IPS-20b (cell line): Measurements from ENCODE around the gene LRP3.

Experiments used
- H3K27ac ChIP-seq: one replicate; pipeline ENCODE4 v1.5.1; 2013; ENCODE audit warnings: low read length
- H3K27me3 ChIP-seq: 2 replicates; pipeline ENCODE4 v1.6.1; 2013; ENCODE audit warnings: mild to moderate bottlenecking, low read length, inconsistent platforms; ENCODE audit not compliant: insufficient read depth
- H3K36me3 ChIP-seq: 2 replicates; pipeline ENCODE4 v1.6.1; 2013; ENCODE audit warnings: low read depth, mild to moderate bottlenecking, inconsistent platforms, low read length, moderate library complexity; ENCODE audit not compliant: insufficient read depth
- H3K4me1 ChIP-seq: 2 replicates; pipeline ENCODE4 v1.6.1; 2013; ENCODE audit warnings: mild to moderate bottlenecking, control low read depth, inconsistent platforms, low read length, moderate library complexity; ENCODE audit not compliant: insufficient read depth
- H3K4me3 ChIP-seq: 2 replicates; pipeline ENCODE4 v1.5.1; 2013; ENCODE audit warnings: mild to moderate bottlenecking, low read length, inconsistent platforms
- H3K9ac ChIP-seq: 2 replicates; pipeline ENCODE4 v1.6.1; 2013; ENCODE audit warnings: low read depth, mild to moderate bottlenecking, inconsistent platforms, low read length, moderate library complexity
- H3K9me3 ChIP-seq: 2 replicates; pipeline ENCODE4 v1.6.1; 2013; ENCODE audit warnings: mild to moderate bottlenecking, low read depth, low read length, inconsistent platforms; ENCODE audit not compliant: insufficient read depth

Gene LRP3

DNA sequence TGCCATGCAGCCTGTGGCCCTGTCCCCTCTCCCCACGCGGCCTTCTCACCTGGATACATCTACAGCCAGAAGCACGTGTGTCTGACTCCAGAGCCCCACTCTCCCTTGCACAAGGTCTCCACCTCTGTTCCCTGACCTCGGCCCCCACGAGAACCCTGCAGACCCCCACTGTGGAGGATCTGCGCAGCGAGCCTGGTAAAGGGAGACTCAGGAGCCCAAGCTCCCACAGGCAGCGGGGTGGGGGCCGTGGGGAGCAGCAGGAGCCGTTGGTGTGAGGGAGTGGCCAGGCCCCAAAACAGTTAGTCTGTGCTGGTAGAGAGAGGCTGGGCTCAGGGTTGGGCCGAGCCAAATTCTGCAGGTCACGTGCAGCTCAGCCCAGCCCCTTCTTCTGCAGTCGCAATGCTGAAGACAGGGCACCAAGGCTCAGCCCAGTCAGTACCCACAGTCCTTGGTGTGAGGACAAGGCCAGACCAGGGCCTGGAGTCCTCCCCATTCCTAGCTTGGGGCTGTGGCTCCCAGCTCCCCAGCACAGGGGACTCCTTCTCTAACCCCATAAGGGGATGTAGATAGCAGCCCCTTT lies 60.2 kb downstream of the LRP3 start:
- Histone ChIP-seq H3K9me3 (no peaks in the 10 kb centered on the region), H3K4me3 (no peak overlapping the region), H3K36me3 (no peaks in the 10 kb centered on the region), H3K4me1 (no peaks in the 10 kb centered on the region; the same call in 1 of the 2 replicates), H3K27ac (no peak overlapping the region), H3K27me3 (no peaks in the 10 kb centered on the region), H3K9ac (no peak overlapping the region)

DNA sequence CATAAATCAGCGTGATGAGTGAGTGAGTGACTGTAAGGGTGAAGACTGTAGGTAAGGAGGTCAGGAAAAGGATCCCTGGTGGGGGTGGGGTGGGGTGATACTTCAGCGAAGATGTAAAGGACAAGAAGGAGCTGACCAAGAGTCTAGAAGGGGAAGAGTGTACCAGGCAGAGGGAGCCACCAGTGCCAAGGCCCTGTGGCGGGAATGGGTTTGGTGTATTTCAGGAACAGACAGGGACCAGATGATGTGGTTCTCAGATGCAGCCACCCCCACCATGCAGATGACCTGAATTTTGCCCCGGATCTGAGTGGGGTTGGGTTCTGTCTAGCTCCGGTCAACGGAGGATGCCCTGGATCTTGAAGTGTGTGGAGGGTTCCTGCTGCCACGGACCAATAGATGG lies 61.7 kb downstream of the LRP3 start:
- H3K9ac ChIP-seq = no peak overlapping the region
- no peaks in the 10 kb centered on the region; the same call in 1 of the 2 replicates for H3K4me1 ChIP-seq
- no peak overlapping the region for H3K27ac ChIP-seq
- no peaks in the 10 kb centered on the region for H3K36me3 ChIP-seq
- no peaks in the 10 kb centered on the region for H3K9me3 ChIP-seq
- no peaks in the 10 kb centered on the region for H3K27me3 ChIP-seq
- H3K4me3 ChIP-seq = no peak overlapping the region

DNA sequence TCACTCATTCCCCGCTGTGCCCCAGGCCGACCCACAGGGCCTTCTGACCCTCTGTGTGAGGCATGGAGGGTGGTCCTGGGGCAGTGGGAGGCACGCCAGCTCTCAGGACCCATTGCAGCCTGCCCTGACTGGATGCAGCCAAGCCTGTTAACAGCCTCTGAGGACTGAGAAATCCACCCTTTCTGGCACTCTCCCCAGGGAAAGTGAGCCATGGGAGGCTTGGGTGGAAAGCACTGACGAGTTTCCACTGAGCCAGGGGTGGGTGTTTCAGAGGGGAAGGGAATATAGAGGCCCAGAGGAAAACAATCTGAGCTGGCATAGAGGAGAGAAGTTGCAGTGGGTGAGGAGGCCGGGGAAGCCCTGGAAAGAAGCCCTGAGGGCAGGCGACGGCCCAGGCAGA lies 62.1 kb downstream of the LRP3 start:
- H3K9ac ChIP-seq = no peak overlapping the region
- H3K36me3 ChIP-seq = no peaks in the 10 kb centered on the region
- H3K9me3 ChIP-seq = no peaks in the 10 kb centered on the region
- H3K27me3 ChIP-seq = no peaks in the 10 kb centered on the region
- H3K4me1 ChIP-seq = no peaks in the 10 kb centered on the region; the same call in 1 of the 2 replicates
- H3K4me3 ChIP-seq = no peak overlapping the region
- no peak overlapping the region for H3K27ac ChIP-seq

DNA sequence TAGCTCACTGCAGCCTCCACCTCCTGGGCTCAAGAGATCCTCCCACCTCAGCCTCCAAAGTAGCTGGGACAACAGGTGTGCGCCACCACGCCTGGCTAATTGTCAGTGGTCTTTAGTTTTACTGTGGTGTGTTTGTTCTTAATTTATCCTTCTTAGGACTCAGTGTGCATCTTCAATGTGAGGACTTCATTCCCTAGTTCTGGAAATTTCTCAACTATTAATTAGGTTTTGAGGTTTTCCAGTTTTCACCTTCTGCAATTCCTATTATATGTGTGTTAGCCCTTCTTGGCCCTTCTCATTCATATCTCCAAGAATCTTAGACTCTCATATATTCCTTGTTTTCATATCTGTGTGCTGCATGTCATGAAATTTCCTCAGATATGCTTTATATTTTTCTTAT lies 63.7 kb downstream of the LRP3 start:
- Histone ChIP-seq H3K4me3 (no peak overlapping the region), H3K27me3 (no peaks in the 10 kb centered on the region), H3K9ac (no peak overlapping the region), H3K9me3 (no peaks in the 10 kb centered on the region), H3K36me3 (no peaks in the 10 kb centered on the region), H3K4me1 (no peaks in the 10 kb centered on the region), H3K27ac (no peak overlapping the region)
